Activated CD8-positive, alpha-beta memory T cell treated with anti-CD3 and anti-CD28 coated beads, Interleukin-2, amount 10 ng/mL, durations not matched to agents 7 days and 5 days (primary cell): Measurements from ENCODE around the gene NFAM1. TPM values are rescaled to one million over a fixed set of nuclear protein-coding genes. Genes with fewer than 3 reads are reported as not detected.

Source experiments
- ATAC-seq: fragments of 150-1000 bp; cut with Tn5 transposase; one replicate; pipeline ENCODE4 v1.10.0; 2021; ENCODE audit warnings: moderate library complexity
- CTCF ChIA-PET: fragments of 350-600 bp; sonication (Branson Sonifier 250); formaldehyde crosslinking; loops from one replicate; lab custom pipeline; 2021; ENCODE audit warnings: antibody characterized with exemption; lab: Charles Lee
- DNase-seq: peaks from one replicate; pipeline ENCODE4 v3.0.0-alpha.2; 2020
- H3K27ac Mint-ChIP-seq: one replicate; pipeline ENCODE4 v1.8.0; 2021; ENCODE audit warnings: mild to moderate bottlenecking, mixed read lengths
- H3K27me3 Mint-ChIP-seq: one replicate; pipeline ENCODE4 v1.8.0; 2021; ENCODE audit warnings: mixed read lengths
- H3K36me3 Mint-ChIP-seq: one replicate; pipeline ENCODE4 v1.8.0; 2021; ENCODE audit warnings: mild to moderate bottlenecking, mixed read lengths
- H3K4me1 Mint-ChIP-seq: one replicate; pipeline ENCODE4 v1.8.0; 2021; ENCODE audit warnings: mixed read lengths
- H3K4me3 Mint-ChIP-seq: one replicate; pipeline ENCODE4 v1.8.0; 2021; ENCODE audit warnings: mild to moderate bottlenecking, moderate library complexity, mixed read lengths
- H3K9me3 Mint-ChIP-seq: one replicate; pipeline ENCODE4 v1.8.0; 2022; ENCODE audit warnings: low read depth, mixed read lengths
- total RNA-seq, 2 experiments: library from RNA; stranded (reverse); gene quantifications; one replicate each; pipeline ENCODE4 v1.2.3, GENCODE V29; 2021

The NFAM1 gene
- total RNA-seq, 2 experiments from 2014 or later, result 0.07 TPM; not detected in 1

DNA sequence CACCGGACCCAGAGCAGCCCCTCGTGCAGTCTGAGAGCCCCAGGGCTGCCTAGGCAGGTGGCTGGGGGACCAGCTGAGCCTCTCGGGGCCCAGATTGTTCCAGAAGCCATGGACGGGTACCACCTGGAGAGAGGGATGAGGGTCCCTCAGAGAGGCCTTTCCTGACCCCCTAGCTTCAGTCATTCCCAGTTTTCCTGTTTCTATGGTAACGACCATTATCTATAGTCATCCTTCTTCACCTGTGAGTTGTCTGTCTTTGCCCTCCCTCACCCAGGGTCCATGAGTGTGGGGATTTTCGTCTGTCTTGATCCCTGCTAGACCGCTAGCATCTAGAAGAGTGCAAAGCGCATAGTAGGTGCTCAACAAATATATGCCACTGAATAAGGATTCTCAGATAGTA is 85.5 kb downstream of the NFAM1 start:
- ATAC-seq, result no peak
- CTCF ChIA-PET, result no interaction called here
- H3K36me3 Mint-ChIP-seq, result no peaks in the 10 kb centered on the region

GRCh38 chr22:42345458-42345857 is 86.7 kb downstream of the NFAM1 start:
- Mint-ChIP-seq H3K27me3 (peaks cover 24% of the 10 kb centered on the region), H3K9me3 (no peaks in the 10 kb centered on the region), H3K4me3 (no peak overlapping the region), H3K4me1 (no peaks in the 10 kb centered on the region), H3K27ac (no peak overlapping the region), H3K36me3 (no peaks in the 10 kb centered on the region)
- CTCF ChIA-PET, result no interaction called here
- no peak for ATAC-seq
- no peak for DNase-seq

More for the DNA sequence above, 85.5 kb downstream of the NFAM1 start:
- Mint-ChIP-seq H3K4me3 (no peak overlapping the region), H3K4me1 (no peaks in the 10 kb centered on the region), H3K27ac (no peak overlapping the region), H3K9me3 (no peaks in the 10 kb centered on the region), H3K27me3 (peaks cover 21% of the 10 kb centered on the region)
- no peak for DNase-seq

DNA sequence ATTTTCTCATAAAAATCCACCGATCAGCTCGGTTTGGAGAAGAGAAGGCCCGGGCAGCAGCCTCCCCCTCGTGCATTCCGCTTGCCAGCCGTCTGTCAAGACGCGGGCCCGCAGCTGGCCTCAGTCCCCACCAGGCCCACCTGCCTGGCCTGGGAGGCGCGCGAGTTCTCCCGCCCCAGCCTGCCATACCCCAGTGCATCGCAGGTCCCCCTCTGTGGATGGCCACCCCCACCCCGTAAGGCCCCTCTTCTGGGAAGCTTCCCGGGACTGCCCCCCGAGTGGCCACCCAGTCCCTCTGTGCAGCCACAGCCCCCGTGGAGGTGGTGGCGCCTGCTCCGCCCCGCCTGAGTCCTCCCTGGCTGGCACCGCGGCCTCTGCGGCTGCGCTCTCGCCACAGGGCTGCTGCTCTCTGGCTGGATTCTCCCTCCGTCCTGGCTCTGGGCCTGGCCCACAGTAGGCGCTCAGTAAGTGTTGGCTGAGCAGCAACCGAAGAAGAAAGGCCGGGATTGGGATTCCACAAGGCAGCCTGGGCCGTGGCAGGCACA is 87.8 kb downstream of the NFAM1 start:
- ATAC-seq, result no peak
- Mint-ChIP-seq H3K9me3 (no peaks in the 10 kb centered on the region), H3K27me3 (peaks cover 24% of the 10 kb centered on the region), H3K27ac (no peak overlapping the region), H3K4me1 (no peaks in the 10 kb centered on the region), H3K4me3 (no peak overlapping the region), H3K36me3 (no peaks in the 10 kb centered on the region)
- CTCF ChIA-PET, result no interaction called here
- no peak for DNase-seq

- no peaks in the 10 kb centered on the region for H3K9me3 Mint-ChIP-seq
- no peaks in the 10 kb centered on the region for H3K4me1 Mint-ChIP-seq
- peaks cover 24% of the 10 kb centered on the region for H3K27me3 Mint-ChIP-seq
- ATAC-seq, result peak; percentile 57
- CTCF ChIA-PET, result no interaction called here
- no peak overlapping the region for H3K4me3 Mint-ChIP-seq
- H3K27ac Mint-ChIP-seq, result no peak overlapping the region
- DNase-seq, result no peak
- H3K36me3 Mint-ChIP-seq, result no peaks in the 10 kb centered on the region
Observed at GRCh38 chr22:42343531-42344081, 88.6 kb downstream of the NFAM1 start.

GRCh38 chr22:42343121-42343454 is 89.1 kb downstream of the NFAM1 start:
- DNase-seq, result no peak
- H3K27ac Mint-ChIP-seq, result no peak overlapping the region

GRCh38 chr22:42342426-42343120 is 89.6 kb downstream of the NFAM1 start:
- H3K27ac Mint-ChIP-seq, result no peak overlapping the region
- peaks cover 24% of the 10 kb centered on the region for H3K27me3 Mint-ChIP-seq
- DNase-seq, result no peak
- no peaks in the 10 kb centered on the region for H3K9me3 Mint-ChIP-seq
- ATAC-seq, result no peak
- H3K36me3 Mint-ChIP-seq, result no peaks in the 10 kb centered on the region
- peak overlapping the region; percentile 42 for H3K4me3 Mint-ChIP-seq
- CTCF ChIA-PET, result no interaction called here
- no peaks in the 10 kb centered on the region for H3K4me1 Mint-ChIP-seq

More at GRCh38 chr22:42343121-42343454, 89.1 kb downstream of the NFAM1 start:
- CTCF ChIA-PET, result no interaction called here
- no peak for ATAC-seq
- H3K27me3 Mint-ChIP-seq, result peaks cover 24% of the 10 kb centered on the region
- H3K9me3 Mint-ChIP-seq, result no peaks in the 10 kb centered on the region
- no peaks in the 10 kb centered on the region for H3K4me1 Mint-ChIP-seq
- peak overlapping the region; percentile 42 for H3K4me3 Mint-ChIP-seq
- no peaks in the 10 kb centered on the region for H3K36me3 Mint-ChIP-seq

- DNase-seq (no peak), ATAC-seq (no peak)
- CTCF ChIA-PET, result no interaction called here
- Mint-ChIP-seq H3K4me3 (no peak overlapping the region), H3K4me1 (no peaks in the 10 kb centered on the region), H3K9me3 (no peaks in the 10 kb centered on the region), H3K27ac (no peak overlapping the region), H3K27me3 (peaks cover 24% of the 10 kb centered on the region), H3K36me3 (no peaks in the 10 kb centered on the region)
Observed at GRCh38 chr22:42341779-42342178, 90.4 kb downstream of the NFAM1 start.

DNA sequence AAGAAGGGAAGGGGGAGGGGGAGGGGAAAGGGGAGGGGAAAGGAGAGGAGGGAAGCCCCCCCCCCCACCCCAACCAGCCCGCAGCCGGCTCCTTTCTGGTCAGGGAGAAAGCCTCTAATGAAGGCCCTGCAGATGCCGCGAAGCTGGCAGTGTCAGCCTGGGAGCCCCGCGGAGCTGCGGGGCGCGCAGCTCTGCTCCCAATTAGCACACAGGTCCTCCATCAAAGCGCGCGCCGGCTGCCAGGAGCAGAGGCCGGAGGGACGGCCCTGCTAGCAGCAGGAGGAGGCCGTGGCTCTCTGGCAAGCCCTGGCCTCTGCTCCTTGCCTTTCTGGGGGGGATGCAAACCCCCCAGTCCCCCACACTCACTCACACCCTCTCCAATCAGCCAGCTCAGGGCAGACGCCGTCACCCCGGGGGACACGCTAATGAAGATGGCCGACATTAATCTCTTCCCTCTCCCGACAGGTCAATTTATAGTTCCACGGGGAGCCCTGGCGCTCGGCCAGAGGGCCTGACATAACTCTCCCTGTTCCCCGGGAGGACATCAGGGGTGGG is 91.3 kb downstream of the NFAM1 start:
- CTCF ChIA-PET, result no interaction called here
- no peaks in the 10 kb centered on the region for H3K36me3 Mint-ChIP-seq
- no peak overlapping the region for H3K4me3 Mint-ChIP-seq
- DNase-seq (no peak), ATAC-seq (no peak)
- H3K27ac Mint-ChIP-seq, result no peak overlapping the region
- H3K9me3 Mint-ChIP-seq, result no peaks in the 10 kb centered on the region
- H3K27me3 Mint-ChIP-seq, result peaks cover 24% of the 10 kb centered on the region
- no peaks in the 10 kb centered on the region for H3K4me1 Mint-ChIP-seq

GRCh38 chr22:42340150-42340549 is 92.1 kb downstream of the NFAM1 start:
- CTCF ChIA-PET, result no interaction called here
- Mint-ChIP-seq H3K9me3 (no peaks in the 10 kb centered on the region), H3K27me3 (peaks cover 22% of the 10 kb centered on the region), H3K36me3 (no peaks in the 10 kb centered on the region), H3K4me3 (no peak overlapping the region), H3K4me1 (no peaks in the 10 kb centered on the region), H3K27ac (no peak overlapping the region)
- DNase-seq (no peak), ATAC-seq (no peak)

DNA sequence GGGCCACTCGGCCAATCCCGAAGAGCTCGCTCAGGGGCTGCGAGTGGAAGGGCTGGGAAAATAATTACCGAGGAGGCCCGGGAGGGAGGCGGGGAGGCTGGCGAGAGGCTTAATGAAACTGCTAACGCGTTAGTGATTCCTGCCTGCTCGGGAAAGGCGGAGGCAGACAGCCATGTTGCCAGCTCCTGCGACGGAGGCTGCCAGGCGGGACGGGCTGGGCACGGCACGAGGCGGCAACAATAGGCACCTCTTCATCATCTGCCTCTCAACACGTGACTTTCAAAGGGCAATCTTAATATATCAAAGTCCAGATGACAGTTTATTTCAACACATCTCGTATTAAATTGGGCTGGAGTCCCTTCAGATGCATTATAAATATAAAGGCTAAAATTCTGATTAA is 93.7 kb downstream of the NFAM1 start:
- H3K27me3 Mint-ChIP-seq, result peaks cover 17% of the 10 kb centered on the region
- H3K27ac Mint-ChIP-seq, result no peak overlapping the region
- H3K9me3 Mint-ChIP-seq, result no peaks in the 10 kb centered on the region
- DNase-seq (no peak), ATAC-seq (no peak)
- CTCF ChIA-PET, result no interaction called here
- no peak overlapping the region for H3K4me3 Mint-ChIP-seq
- no peaks in the 10 kb centered on the region for H3K4me1 Mint-ChIP-seq
- no peaks in the 10 kb centered on the region for H3K36me3 Mint-ChIP-seq

- H3K36me3 Mint-ChIP-seq, result no peaks in the 10 kb centered on the region
- H3K27ac Mint-ChIP-seq, result no peak overlapping the region
- ATAC-seq (no peak), DNase-seq (no peak)
- H3K4me1 Mint-ChIP-seq, result no peaks in the 10 kb centered on the region
- peaks cover 9% of the 10 kb centered on the region for H3K27me3 Mint-ChIP-seq
- no peaks in the 10 kb centered on the region for H3K9me3 Mint-ChIP-seq
- no peak overlapping the region for H3K4me3 Mint-ChIP-seq
- CTCF ChIA-PET, result no interaction called here
Observed at GRCh38 chr22:42337356-42337755, 94.8 kb downstream of the NFAM1 start.

GRCh38 chr22:42336527-42337227 is 95.5 kb downstream of the NFAM1 start:
- no peak for ATAC-seq
- CTCF ChIA-PET, result no interaction called here

DNA sequence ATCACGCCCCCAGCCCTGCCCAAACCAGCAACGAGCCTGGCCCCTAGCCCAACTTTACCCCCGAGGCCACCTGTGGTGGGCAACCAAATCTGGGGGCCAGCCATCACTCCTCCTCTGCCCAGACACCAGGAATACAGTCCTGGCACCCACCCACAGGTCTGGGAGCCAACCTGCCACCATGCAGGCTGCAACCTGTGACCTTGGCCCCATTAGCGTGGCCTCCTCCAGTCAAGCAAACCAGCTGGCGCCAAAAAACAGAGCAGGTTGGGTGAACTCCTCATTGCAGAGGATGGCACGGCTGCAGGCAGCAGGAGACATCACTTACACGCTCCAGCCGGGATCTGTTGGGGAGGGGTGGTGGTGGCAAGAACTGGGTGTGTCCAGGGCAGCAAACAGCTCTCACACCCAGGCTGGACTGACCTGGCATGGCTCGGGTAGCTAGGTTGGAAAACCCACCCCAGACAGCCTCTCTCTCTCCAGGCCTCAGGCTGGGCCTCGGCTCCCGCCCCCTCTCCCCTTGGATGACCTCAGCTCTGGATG is 96.3 kb downstream of the NFAM1 start:
- H3K9me3 Mint-ChIP-seq, result no peaks in the 10 kb centered on the region
- CTCF ChIA-PET, result no interaction called here
- H3K36me3 Mint-ChIP-seq, result no peaks in the 10 kb centered on the region
- DNase-seq (no peak), ATAC-seq (no peak)
- H3K4me3 Mint-ChIP-seq, result no peak overlapping the region
- no peak overlapping the region for H3K27ac Mint-ChIP-seq
- no peaks in the 10 kb centered on the region for H3K4me1 Mint-ChIP-seq
- H3K27me3 Mint-ChIP-seq, result peaks cover 5% of the 10 kb centered on the region

More at GRCh38 chr22:42336527-42337227, 95.5 kb downstream of the NFAM1 start:
- DNase-seq, result no peak
- peaks cover 7% of the 10 kb centered on the region for H3K27me3 Mint-ChIP-seq
- H3K4me3 Mint-ChIP-seq, result no peak overlapping the region
- no peaks in the 10 kb centered on the region for H3K36me3 Mint-ChIP-seq
- no peaks in the 10 kb centered on the region for H3K9me3 Mint-ChIP-seq
- no peaks in the 10 kb centered on the region for H3K4me1 Mint-ChIP-seq
- H3K27ac Mint-ChIP-seq, result no peak overlapping the region
